ENCODE data around the gene MYH6. TPM values are rescaled to one million over a fixed set of nuclear protein-coding genes. Genes with fewer than 3 reads are reported as not detected.

MYH6 gene
- total and polyA plus RNA-seq, 2 of the 13 experiments (the other 11 are each of a cell fraction or from before 2014, with no cell fraction given) = 0.01 TPM; not detected in 1

GRCh38 chr14:23359167-23359626 is 48.9 kb downstream of the MYH6 start (continued):
- TF ChIP-seq, protein P1, sequence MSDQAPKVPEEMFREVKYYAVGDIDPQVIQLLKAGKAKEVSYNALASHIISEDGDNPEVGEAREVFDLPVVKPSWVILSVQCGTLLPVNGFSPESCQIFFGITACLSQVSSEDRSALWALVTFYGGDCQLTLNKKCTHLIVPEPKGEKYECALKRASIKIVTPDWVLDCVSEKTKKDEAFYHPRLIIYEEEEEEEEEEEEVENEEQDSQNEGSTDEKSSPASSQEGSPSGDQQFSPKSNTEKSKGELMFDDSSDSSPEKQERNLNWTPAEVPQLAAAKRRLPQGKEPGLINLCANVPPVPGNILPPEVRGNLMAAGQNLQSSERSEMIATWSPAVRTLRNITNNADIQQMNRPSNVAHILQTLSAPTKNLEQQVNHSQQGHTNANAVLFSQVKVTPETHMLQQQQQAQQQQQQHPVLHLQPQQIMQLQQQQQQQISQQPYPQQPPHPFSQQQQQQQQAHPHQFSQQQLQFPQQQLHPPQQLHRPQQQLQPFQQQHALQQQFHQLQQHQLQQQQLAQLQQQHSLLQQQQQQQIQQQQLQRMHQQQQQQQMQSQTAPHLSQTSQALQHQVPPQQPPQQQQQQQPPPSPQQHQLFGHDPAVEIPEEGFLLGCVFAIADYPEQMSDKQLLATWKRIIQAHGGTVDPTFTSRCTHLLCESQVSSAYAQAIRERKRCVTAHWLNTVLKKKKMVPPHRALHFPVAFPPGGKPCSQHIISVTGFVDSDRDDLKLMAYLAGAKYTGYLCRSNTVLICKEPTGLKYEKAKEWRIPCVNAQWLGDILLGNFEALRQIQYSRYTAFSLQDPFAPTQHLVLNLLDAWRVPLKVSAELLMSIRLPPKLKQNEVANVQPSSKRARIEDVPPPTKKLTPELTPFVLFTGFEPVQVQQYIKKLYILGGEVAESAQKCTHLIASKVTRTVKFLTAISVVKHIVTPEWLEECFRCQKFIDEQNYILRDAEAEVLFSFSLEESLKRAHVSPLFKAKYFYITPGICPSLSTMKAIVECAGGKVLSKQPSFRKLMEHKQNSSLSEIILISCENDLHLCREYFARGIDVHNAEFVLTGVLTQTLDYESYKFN (CRISPR knock-in tag; conservative IDR thresholded peaks at IDR 0.05) = peak; percentile 57
- TF ChIP-seq ZFX (CRISPR knock-in tag; IDR thresholded peaks at IDR 0.05; ENCODE audit: low read depth) = peak; percentile 24; the same call in 1 of the 2 replicates
- no peak for TF ChIP-seq ZBTB10 (CRISPR knock-in tag; IDR thresholded peaks at IDR 0.05; ENCODE audit: borderline replicate concordance)
- TF ChIP-seq GABPB1 (CRISPR knock-in tag; IDR thresholded peaks at IDR 0.05) = peak; percentile 35; the same call in 1 of the 2 replicates
- TF ChIP-seq ZNF713 (CRISPR knock-in tag; IDR thresholded peaks at IDR 0.05) = no peak
- TF ChIP-seq, protein P2, sequence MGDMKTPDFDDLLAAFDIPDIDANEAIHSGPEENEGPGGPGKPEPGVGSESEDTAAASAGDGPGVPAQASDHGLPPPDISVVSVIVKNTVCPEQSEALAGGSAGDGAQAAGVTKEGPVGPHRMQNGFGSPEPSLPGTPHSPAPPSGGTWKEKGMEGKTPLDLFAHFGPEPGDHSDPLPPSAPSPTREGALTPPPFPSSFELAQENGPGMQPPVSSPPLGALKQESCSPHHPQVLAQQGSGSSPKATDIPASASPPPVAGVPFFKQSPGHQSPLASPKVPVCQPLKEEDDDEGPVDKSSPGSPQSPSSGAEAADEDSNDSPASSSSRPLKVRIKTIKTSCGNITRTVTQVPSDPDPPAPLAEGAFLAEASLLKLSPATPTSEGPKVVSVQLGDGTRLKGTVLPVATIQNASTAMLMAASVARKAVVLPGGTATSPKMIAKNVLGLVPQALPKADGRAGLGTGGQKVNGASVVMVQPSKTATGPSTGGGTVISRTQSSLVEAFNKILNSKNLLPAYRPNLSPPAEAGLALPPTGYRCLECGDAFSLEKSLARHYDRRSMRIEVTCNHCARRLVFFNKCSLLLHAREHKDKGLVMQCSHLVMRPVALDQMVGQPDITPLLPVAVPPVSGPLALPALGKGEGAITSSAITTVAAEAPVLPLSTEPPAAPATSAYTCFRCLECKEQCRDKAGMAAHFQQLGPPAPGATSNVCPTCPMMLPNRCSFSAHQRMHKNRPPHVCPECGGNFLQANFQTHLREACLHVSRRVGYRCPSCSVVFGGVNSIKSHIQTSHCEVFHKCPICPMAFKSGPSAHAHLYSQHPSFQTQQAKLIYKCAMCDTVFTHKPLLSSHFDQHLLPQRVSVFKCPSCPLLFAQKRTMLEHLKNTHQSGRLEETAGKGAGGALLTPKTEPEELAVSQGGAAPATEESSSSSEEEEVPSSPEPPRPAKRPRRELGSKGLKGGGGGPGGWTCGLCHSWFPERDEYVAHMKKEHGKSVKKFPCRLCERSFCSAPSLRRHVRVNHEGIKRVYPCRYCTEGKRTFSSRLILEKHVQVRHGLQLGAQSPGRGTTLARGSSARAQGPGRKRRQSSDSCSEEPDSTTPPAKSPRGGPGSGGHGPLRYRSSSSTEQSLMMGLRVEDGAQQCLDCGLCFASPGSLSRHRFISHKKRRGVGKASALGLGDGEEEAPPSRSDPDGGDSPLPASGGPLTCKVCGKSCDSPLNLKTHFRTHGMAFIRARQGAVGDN (CRISPR knock-in tag; IDR thresholded peaks at IDR 0.05) = peak; percentile 19; the same call in 1 of the 2 replicates
- no peak for TF ChIP-seq ZNF232 (CRISPR knock-in tag; IDR thresholded peaks at IDR 0.05; ENCODE audit: borderline replicate concordance)
- no peak for TF ChIP-seq ZNF30 (CRISPR knock-in tag; IDR thresholded peaks at IDR 0.05)
- no peak for TF ChIP-seq ZNF552 (CRISPR knock-in tag; IDR thresholded peaks at IDR 0.05; ENCODE audit: borderline replicate concordance)
- no peak for TF ChIP-seq RARA (CRISPR knock-in tag; IDR thresholded peaks at IDR 0.05)
- TF ChIP-seq ZBTB7B (CRISPR knock-in tag; IDR thresholded peaks at IDR 0.05) = no peak
- no peak for TF ChIP-seq ATF6 (CRISPR knock-in tag; conservative IDR thresholded peaks at IDR 0.05)
- no peak for TF ChIP-seq ZNF619 (CRISPR knock-in tag; IDR thresholded peaks at IDR 0.05)
- no peak for TF ChIP-seq POLR2G (IDR thresholded peaks at IDR 0.05; ENCODE audit: low read depth, low read length)
- no peak for TF ChIP-seq KAT8 (CRISPR knock-in tag; IDR thresholded peaks at IDR 0.05)
- peak; percentile 9; the same call in 1 of the 2 replicates for TF ChIP-seq MTA1 (CRISPR knock-in tag; IDR thresholded peaks at IDR 0.05; ENCODE audit: borderline replicate concordance)
- no peak for TF ChIP-seq ZNF138 (CRISPR knock-in tag; IDR thresholded peaks at IDR 0.05; ENCODE audit: low read depth)
